HG03558 (cell line): Measurements from ENCODE around the gene TGM1.

ENCODE experiments used
- ATAC-seq: cut with Tn5 transposase; IDR thresholded peaks from one replicate; pipeline ENCODE4 v1.9.1; 2021; ENCODE audit warnings: moderate number of reproducible peaks; ENCODE audit not compliant: unreplicated experiment; ENCODE audit errors: extremely low read depth

Gene TGM1

DNA sequence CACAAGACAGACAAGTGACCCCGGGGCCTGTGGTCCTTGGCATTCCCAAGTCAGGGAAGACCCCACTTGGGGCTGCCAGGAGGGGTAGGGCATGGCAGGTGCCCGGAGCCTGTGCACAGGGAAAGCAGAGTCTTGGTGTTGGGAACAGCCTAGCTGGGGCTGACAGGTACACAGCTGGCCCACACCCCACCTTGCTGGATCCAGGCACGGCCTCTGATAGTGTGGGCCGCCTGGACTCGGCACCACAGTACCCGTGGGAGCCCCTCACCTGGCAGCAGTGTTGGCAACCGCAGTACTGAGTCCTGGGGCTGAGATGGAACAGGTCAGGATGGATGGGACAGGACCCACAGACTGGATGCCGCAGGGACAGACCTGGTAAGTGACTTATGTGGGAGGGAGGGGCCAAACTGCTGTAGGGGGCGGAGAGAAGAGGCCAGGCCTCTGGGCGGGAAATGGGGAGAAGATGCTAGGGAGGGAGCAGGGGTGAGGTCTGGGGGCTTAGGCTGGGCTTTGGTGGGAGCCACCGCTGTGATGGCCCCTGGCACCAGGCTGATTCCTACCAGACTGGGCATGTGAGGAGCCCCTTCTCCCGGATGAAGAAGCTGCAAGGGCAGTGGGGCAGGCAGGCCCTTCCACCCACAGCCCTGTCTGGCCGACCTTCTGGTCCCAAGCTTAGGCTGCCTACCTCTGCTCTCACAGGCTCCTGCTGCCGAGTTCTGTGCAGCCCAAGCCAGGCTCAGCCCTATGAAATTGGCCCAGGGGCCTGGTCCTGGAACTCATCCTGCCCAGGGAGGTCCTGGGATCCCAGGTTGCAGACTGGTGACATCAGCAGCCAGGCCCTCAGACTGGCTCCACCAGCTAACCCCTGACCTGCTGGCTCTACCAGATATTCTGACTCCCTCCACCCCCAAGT lies at the start of gene TGM1:
Gene TGM1 (minus strand): TSS at position 357 of the 913 bp plus-strand sequence. CDS start 825 bp downstream, outside the sequence.
- no peak for ATAC-seq

DNA sequence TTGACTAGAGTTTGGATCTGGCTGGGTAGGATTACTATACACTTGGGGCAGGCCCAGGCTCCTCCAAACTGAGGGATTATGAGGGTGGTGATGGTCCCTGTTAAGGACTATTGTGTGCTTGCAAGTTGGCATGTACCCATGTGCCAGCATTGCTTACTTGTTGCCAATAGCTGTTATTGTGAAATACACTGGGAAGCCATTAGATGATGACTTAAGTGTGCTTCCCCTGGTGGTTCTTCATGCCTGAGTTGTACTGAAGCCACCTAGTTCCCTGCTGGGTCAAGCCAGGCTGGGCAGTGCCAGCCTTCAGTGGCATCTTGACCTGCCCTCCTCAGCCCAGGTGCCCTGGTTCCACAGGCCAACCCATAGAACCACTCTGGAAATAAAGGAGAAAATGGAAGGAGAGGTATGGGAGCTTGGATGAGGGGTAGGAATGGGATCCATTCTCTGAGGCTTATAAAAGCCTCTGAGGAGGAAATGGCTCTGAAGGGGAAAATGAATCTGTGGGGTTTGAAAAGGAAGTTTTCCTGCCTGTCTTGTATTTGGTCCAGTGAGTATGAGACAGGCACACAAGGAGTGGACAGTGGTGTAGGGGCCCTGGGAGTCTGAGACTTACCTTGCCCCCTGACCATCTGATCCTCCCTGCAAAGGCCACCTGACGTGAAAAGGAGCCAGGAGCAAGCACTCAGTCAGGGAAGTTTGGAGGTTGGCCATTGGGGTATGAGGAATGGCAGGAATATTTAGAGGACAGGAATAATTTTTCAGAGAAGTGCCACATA lies 49.0 kb upstream of the TGM1 start:
- ATAC-seq = no peak

DNA sequence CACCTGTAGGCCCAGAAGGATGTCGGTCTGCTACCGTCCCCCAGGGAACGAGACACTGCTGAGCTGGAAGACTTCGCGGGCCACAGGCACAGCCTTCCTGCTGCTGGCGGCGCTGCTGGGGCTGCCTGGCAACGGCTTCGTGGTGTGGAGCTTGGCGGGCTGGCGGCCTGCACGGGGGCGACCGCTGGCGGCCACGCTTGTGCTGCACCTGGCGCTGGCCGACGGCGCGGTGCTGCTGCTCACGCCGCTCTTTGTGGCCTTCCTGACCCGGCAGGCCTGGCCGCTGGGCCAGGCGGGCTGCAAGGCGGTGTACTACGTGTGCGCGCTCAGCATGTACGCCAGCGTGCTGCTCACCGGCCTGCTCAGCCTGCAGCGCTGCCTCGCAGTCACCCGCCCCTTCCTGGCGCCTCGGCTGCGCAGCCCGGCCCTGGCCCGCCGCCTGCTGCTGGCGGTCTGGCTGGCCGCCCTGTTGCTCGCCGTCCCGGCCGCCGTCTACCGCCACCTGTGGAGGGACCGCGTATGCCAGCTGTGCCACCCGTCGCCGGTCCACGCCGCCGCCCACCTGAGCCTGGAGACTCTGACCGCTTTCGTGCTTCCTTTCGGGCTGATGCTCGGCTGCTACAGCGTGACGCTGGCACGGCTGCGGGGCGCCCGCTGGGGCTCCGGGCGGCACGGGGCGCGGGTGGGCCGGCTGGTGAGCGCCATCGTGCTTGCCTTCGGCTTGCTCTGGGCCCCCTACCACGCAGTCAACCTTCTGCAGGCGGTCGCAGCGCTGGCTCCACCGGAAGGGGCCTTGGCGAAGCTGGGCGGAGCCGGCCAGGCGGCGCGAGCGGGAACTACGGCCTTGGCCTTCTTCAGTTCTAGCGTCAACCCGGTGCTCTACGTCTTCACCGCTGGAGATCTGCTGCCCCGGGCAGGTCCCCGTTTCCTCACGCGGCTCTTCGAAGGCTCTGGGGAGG lies 47.9 kb upstream of the TGM1 start, which contains the start of gene LTB4R:
Gene LTB4R (plus strand): TSS at position 857 of the 959 bp plus-strand sequence. CDS start 4,150 bp downstream, outside the sequence.
- ATAC-seq = peak; percentile 50

DNA sequence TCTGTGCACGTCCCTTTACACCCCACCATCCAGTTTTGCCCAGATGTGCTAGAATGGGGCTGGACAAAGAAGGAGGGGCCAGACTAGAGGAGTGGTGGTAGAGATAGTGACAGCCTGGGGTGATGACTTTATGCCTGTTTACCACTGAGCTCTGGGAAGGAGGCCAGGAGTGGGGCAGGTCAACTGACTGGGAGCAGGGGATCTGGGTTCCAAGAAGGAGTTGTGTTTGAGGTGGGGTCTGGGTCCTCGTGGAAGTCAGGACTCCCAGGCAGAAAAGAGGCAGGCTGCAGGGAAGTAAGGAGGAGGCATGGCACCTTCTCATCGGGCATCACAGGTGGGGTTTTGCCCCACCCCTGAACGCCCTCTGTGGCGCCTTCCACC lies 47.3 kb upstream of the TGM1 start:
- ATAC-seq = no peak

DNA sequence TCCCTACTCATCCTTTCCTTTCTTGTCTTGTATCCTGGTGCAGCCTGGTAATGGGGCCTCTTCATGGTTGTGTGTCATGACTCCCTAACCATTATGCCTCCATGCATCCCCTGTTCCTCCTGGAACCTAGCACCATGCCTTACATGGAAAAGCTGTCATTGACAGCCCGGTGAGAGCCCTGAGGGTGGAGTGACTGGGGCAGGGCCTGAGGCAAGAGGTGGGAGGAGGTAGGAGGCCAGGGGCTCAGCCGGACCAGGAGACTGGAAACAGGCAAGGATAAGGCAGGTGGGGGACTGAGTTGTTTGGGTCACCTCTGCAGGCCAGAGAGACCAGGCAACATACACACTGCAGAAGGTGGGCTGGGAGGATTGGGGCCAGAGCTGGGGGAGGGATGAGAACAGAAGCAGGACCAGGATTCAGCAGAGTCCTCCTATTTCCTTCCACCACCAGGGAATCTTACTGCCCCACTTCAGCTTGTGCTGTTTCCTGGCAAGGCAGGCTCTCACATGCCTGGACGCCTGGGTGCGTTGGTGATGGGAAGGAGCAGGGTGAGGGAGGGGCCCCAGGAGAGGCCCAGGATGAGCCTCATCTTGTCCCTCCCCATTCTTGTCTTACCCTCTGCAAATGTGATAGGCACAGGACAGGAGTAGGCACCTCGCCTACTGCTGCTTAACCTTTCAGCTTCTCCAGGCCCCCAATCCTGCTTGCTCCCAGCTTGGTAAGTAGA lies 46.7 kb upstream of the TGM1 start, which contains the start of gene LTB4R2:
Gene LTB4R2 (plus strand): TSS at position 603 of the 727 bp plus-strand sequence. CDS start 525 bp downstream, outside the sequence.
- no peak for ATAC-seq

DNA sequence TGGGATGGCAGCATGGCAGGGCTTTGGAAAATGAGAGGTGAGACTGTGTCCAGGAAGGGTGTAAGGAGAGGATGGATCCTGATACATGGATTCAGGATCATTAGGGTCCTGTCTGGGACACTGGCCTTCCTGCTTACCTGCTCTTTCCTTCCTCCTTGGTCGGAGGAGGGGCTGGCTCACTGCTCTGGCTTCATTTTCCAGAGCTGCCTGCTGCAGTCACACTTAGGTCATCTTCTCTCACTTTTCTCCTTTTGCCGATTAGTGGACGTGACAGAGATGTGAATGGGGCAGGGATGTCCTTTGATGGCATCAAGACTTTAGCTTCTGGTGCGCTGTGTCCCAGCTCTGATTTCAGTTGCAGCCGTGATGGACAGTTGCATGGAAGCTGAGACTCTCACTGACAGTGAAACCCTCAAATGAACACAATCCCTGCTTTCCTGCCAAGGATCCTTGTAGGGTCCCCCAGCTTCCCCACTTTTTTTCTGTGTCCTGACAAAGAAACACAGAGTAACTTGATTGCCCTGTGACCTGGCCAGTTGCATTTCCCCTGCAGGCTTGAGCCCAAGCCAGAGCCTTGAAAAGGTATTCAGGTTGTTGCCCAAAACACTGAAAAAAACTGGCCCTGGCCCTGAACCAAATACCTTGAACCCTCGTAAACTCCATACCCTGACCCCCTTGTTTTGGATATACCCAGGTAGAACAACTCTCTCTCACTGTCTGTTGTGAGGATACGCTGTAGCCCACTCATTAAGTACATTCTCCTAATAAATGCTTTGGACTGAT lies 45.6 kb upstream of the TGM1 start:
- no peak for ATAC-seq

DNA sequence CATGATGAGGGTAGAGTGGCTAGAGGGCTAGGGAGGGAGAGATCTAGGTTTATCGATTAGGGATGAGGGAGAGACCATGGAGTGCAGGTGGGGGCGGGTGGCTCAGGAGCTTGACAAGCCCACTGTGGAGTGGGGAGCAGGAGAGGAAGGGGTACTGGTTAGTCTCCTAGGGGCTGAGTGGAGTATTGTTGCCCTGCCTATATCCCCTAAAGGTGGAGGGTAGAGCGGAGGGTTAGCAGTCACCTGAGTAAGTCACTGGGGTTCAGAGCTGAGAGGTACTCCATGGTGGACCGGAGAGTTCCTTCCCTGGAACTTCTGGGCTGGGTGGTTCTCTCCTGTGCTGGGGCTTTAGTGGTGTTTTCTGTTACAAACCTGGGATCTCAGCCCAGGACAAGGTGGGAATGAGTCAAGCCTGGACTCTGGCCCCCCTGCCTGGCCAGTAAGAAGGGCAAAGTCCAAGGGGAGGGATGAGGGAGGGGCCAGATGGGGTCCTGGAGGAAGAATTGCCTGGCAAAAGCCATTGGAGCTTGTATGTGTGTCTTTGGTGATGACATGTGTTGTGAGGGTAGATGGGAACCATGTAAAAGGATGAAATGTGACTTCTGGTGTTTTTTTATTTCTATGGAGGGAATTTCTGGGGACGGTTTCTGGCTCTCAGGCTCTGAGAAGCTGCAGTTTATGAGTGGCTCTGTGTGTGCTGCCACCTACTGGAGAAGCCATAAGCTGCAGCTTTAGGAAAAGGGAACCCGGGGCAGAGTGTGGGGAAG lies 44.8 kb upstream of the TGM1 start, which contains the start of gene CIDEB:
Gene CIDEB (minus strand): TSS at position 403 of the 767 bp plus-strand sequence. CDS start 119 bp downstream, at position 284.
- no peak for ATAC-seq

DNA sequence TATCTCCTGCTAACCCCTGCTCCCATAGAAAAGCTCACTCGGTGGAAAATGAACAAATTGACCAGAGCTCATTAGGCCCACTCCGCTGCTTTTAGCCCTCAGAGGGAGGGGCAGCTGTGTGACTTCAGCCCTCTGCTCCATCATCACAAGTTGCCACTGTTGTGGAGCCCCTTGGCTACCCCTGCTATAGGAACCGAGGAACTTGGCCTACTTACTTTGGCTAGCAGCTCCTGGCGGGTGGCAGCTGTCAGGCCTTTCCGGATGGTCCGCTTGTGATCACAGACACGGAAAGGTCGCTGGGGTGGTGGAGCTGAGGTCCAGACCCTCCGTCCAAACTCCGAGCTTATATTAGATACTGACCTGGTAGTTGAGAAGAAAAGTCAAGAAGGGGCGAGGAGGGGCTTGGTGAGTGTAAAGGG lies 44.2 kb upstream of the TGM1 start:
- no peak for ATAC-seq

DNA sequence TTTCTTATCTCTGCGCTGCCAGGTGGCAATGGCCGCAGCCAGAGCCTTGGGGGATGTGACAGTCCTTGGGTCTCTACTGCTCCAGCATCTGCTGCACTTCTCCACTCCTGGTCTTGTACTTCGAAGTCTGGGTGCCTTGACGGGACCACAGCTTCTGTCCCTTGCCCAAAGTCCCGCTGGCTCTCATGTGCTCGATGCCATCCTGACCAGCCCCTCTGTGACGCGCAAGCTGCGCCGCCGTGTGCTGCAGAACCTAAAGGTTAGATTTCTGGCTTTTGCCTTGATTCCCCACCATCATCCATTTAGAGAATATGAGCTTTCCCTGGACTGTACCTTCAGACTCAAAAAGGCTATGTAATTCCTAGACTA lies 41.0 kb upstream of the TGM1 start:
- no peak for ATAC-seq

DNA sequence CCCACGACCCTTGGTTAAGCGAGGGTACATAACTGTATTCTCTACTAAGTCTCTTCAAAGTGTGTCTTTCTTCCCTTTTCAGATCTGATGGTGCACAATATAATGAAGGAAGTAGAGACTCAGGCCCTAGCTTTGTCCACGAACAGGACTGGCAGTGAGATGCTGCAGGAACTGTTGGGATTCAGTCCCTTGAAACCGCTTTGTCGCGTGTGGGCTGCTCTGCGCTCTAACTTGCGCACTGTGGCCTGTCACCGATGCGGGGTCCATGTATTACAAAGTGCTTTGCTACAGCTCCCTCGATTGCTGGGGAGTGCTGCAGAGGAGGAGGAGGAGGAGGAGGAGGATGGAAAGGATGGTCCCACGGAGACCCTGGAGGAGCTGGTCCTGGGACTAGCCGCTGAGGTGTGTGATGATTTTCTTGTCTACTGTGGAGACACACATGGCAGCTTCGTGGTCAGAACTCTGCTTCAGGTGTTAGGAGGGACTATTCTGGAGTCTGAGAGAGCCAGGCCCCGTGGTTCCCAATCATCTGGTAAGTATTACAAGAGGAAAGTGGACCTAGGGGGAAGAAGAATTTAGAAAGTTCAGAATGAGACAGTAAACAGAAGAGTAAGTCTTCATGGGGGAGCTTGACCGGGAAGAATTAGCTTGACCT lies 37.5 kb upstream of the TGM1 start:
- ATAC-seq = no peak

DNA sequence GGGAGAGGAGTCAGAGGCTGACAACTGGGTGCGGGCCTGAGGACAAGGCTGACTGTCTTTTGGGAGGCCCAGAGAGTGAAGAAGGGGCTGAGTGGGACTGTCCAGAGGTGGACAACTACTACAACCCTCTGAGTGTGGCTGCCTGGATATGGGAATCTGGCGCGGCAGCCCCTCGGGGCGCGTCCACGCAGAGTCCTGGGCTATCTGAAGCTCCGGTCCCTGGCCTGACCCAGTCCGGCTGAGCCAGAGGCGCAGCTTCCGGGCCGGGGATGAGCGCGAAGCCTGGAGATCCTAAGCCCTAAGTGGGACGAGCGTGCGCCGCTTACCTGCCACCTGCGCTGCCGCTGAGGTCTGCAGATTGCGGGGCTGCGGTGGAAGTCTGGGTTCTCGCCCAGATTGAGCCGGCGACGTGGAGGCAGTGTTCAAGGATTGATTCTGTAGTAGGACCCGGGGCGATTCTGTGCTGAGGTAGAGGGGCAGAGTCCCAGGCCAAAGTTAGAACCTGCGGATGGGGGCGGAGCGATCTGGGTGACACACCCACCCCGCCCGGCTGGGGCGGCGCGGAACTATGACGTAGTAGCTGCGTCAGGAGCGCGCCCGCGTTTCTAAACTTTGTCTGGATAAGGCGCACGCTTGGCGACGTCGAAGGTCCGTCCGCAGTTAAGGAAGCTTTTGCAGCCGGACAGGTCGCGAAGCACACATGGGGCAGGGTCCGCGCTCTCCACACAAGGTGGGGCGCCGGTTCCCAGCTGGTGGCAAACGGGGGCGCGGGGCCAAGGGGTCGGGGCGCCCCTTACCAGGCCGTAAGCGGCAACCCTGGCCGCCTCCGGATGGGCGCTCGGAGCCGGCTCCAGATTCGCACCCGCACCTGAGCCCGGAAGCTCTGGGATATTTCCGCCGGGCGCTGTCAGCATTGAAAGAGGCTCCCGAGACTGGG lies 36.5 kb upstream of the TGM1 start, which contains the start of the genes DHRS1 and NOP9:
Gene DHRS1 (minus strand): TSS at position 526 of the 937 bp plus-strand sequence. CDS start 674 bp downstream, outside the sequence.
Gene NOP9 (plus strand): TSS at position 596 of the 937 bp plus-strand sequence. CDS start 105 bp downstream, at position 701.
- ATAC-seq = peak; percentile 40

DNA sequence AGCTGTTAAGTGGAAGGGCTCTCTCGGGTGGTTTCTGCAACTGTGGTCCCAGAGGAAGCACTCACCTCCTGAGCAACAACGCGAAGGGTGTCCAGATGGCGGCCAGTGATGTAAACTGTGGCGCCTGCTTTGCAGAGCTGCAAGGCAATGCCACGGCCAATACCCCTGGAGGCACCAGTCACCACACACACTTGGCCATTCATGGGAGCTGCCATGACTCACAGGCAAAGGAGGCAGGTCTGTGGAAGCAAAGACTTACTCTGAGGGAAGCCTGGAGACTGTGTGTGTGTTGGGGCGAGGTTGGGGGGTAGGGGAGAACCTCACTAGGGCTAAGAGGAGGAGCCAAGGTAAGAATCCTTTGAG lies 35.9 kb upstream of the TGM1 start:
- no peak for ATAC-seq

DNA sequence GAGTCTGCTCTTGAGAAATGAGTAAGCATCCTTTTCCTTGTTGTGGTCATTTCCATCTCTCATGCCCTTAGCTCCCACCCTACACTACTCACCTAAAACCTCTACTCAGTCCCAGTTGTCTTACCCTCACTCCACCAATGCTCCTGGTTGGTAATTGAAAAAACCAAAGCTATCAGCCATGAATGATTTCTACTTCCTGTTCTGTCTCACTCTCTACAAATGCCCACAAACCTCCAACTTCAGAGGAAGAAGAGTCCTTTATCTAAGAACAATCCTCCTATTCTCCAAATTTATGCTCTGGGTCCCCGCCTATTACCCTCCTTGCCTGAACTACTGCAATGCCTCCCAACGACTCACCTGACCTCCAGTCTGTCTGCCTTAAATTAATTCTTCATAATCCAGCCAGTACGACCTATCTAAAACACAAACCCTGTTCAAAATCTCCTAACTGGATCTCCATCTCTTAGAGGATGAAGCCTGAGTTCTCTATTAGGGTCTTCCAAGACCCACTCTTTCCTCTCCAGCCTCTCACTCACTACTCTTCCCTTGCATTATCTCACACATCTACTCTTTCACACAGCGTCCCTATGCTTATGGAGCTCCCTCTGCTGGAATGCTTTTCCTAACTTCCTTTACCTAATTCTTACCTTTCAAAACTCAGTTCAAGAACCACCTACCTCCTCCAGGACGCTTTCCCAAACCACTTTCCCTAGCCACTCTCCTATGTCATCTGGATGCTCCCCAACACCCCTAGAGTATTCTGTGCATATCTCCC lies 34.4 kb upstream of the TGM1 start:
- ATAC-seq = peak; percentile 10

DNA sequence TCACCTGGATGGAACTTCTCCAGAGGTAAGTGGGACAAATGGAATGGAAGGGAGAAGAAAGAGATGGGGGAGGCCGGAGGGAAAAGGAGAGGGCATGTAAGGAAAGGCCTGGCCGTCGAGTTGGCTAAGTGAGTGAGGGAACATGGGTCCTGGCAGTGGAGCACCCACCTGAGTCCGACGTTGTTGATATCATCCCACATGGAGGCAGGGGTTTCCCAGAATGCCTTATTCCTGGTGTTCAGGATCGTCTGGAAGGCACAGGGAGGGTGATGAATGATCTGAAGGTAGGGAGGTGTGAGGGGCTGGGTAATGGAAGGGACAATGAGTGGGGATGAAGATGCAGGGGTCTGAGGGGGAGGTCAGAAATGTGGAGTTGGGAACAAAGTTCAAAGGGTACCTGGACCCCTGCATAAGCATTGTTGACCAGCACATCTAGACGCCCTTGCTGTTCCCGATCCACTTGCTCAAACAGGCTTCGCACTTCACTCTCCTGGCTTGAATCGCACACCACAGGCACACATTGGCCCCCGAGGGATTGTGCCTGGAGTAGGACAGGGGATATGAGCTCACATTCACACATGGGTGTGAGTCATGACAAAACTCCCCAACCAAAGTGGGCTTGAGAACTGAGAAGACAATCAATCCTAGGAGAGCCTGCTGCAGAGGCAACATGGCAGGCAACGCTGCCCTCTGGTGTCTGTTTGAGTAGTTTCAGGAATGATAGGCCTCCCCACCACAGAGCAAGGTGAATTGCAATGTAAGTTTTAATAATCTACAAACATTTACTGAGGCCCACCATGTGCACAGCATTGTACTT lies 33.6 kb upstream of the TGM1 start:
- peak; percentile 32 for ATAC-seq
